Fibroblast of mammary gland (primary cell): ENCODE data around the gene NNAT.

ENCODE experiments used
- DNase-seq: peaks from one replicate; pipeline ENCODE4 v3.0.0-alpha.2; 2010; ENCODE audit warnings: low read depth
- H3K4me3 ChIP-seq: 2 replicates; pipeline ENCODE4 v1.5.1; 2011; ENCODE audit warnings: low read depth, mild to moderate bottlenecking, low read length, moderate library complexity; ENCODE audit not compliant: control insufficient read depth
- TF ChIP-seq, protein P1 (sequence below): conservative IDR thresholded peaks from 2 replicates; pipeline ENCODE4 v1.5.1; 2011; ENCODE audit warnings: low read depth, low read length, inconsistent platforms; ENCODE audit not compliant: control insufficient read depth, insufficient read depth

Gene NNAT

DNA sequence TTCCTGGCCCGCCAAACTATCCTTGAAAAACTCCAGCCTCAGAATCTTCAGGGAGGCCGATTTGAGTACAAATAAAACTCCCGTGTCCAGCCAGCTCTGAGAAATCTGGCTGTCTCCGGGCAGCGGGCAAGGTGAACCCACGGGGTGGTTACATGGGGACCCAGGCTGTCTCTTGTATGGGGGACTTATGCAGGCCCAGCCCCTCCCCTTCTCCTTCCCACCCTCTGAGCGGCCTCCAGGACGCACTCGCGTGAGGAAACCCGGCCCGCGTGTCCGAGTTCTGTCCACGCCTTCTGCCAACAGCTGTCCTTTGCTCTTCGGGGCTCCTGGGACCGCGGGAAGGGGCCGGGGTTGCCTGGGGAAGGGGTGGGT is 43.0 kb downstream of the NNAT start:
- no peak for DNase-seq
- TF ChIP-seq, protein P1, sequence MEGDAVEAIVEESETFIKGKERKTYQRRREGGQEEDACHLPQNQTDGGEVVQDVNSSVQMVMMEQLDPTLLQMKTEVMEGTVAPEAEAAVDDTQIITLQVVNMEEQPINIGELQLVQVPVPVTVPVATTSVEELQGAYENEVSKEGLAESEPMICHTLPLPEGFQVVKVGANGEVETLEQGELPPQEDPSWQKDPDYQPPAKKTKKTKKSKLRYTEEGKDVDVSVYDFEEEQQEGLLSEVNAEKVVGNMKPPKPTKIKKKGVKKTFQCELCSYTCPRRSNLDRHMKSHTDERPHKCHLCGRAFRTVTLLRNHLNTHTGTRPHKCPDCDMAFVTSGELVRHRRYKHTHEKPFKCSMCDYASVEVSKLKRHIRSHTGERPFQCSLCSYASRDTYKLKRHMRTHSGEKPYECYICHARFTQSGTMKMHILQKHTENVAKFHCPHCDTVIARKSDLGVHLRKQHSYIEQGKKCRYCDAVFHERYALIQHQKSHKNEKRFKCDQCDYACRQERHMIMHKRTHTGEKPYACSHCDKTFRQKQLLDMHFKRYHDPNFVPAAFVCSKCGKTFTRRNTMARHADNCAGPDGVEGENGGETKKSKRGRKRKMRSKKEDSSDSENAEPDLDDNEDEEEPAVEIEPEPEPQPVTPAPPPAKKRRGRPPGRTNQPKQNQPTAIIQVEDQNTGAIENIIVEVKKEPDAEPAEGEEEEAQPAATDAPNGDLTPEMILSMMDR, result no peak
- no peak overlapping the region for H3K4me3 ChIP-seq

DNA sequence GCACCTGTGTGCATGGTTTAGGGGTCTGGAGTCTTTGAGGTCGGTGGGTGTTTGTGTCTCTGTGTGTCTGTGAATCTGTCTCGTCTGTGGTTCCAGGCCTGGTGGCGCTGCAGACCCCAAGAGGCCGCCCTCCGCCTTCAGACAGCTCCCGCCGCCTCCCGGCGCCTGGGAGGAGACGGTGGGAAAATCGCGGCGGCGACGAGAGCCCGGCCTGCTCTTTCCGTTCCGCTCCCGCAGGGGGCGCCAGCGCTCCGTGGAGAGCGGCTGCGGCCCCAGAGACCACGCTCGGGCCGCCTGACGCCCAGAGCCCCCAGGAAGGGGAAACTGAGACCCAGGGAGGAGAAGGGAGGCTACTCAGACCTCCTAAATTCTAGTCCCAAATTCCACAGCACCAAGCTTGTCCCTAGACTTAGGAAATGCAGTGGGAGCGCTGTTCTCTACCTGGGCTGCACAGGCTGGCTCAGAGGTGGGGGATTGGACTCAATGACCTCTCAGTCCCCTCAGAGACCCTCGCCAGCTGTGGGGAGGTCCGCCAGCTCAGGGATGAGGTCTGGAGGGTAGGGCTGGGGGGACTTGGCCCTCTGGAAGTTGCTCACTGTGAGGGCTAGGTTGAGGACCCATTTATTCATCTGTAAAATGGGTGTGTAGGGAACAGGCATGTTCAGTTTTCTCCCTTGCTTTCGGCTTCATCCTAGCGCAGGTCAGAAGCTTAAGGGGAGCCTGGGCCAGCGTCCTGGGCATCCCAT is 43.5 kb downstream of the NNAT start:
- H3K4me3 ChIP-seq, result no peak overlapping the region
- DNase-seq, result peak; percentile 5
- TF ChIP-seq, protein P1, result peak; percentile 72

DNA sequence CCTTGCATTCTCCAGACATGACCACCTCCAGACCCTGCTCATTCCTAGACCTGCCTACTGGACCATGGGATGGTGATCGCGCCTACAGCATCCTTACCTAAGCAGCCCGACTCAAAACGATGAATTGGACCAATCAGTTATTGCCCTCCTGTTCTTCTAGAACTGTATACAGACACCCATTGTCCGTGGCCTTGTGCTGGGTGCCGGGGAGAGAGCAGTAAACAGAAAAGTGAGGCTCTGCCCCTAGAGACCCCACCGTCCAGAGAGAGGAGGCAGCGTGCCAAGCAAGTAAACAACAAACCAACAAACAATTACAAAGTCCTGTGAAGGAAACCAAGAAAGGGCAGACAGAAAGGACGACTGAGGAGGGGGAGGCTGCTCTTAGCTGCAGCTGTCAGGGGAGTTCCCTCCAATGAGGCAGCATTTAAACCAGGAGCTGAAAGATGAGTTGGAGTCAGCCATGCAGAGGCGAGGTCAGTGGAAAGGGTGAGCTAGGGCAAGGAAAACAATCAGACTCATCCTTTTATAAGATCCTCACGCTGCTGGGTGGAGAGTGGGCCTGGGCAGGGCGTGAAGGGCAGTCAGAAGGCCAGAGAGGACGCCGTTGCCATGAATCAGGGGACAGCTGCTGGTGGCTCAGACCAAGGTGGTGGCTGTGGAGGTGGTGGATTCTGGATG is 44.2 kb downstream of the NNAT start:
- TF ChIP-seq, protein P1, result no peak
- no peak overlapping the region for H3K4me3 ChIP-seq
- no peak for DNase-seq

GRCh38 chr20:37566590-37567330 is 45.7 kb downstream of the NNAT start:
- no peak for DNase-seq
- H3K4me3 ChIP-seq, result no peak overlapping the region
- TF ChIP-seq, protein P1, result no peak

DNA sequence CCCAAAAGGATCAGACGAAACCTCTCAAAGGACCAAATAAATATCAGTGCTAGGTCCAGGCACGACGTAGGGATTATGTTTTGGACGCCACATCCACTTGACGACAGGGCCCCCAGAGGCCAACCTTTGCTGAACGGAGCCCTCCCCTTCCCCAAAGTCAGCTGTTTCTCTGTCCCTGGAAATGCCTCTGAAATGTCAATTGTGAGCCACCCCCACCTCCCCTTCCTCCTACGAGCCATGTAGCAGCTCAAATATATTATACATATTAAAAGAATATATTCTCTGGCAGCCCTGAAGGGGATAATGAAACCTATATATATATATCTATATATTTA is 46.2 kb downstream of the NNAT start:
- no peak for DNase-seq
- no peak overlapping the region for H3K4me3 ChIP-seq
- TF ChIP-seq, protein P1, result no peak

- TF ChIP-seq, protein P1, result no peak
- H3K4me3 ChIP-seq, result no peak overlapping the region
- DNase-seq, result no peak
Observed at GRCh38 chr20:37567671-37568588, 46.9 kb downstream of the NNAT start.
